NK-92 treated with Interleukin-12 subunit alpha and Interleukin-12 subunit beta, amount 100 ng/mL, for 24 hours (cell line): Measurements from ENCODE around the gene LFNG.
A peak's percentile ranks its signal among the peaks of the same experiment; 100 is the strongest.

Experiments used
- DNase-seq: peaks from one replicate; lab custom pipeline; 2025; lab: John Stamatoyannopoulos, UW

The LFNG gene

GRCh38 chr7:2517678-2518507, 1.7 kb upstream of the LFNG start:
- DNase-seq: no peak

GRCh38 chr7:2518737-2519118, 846 bp upstream of the LFNG start:
- no peak for DNase-seq

- DNase-seq: peak; percentile 32
Measured at GRCh38 chr7:2520131-2520760, 672 bp downstream of the LFNG start.

- no peak for DNase-seq
Measured at GRCh38 chr7:2520761-2521290, 1.3 kb downstream of the LFNG start.

GRCh38 chr7:2521341-2521745, 1.8 kb downstream of the LFNG start:
- DNase-seq: no peak

GRCh38 chr7:2521952-2522591, 2.5 kb downstream of the LFNG start:
- peak; percentile 68 for DNase-seq

GRCh38 chr7:2522780-2523433, 3.3 kb downstream of the LFNG start:
- no peak for DNase-seq

GRCh38 chr7:2523461-2523936, 3.9 kb downstream of the LFNG start:
- no peak for DNase-seq

GRCh38 chr7:2523941-2524807, 4.6 kb downstream of the LFNG start:
- DNase-seq: no peak

GRCh38 chr7:2524808-2525657, 5.5 kb downstream of the LFNG start:
- no peak for DNase-seq

GRCh38 chr7:2525658-2526630, 6.4 kb downstream of the LFNG start:
- no peak for DNase-seq

GRCh38 chr7:2526659-2527504, 7.3 kb downstream of the LFNG start:
- no peak for DNase-seq

GRCh38 chr7:2527505-2528467, 8.2 kb downstream of the LFNG start:
- DNase-seq: no peak

GRCh38 chr7:2528481-2529095, 9.0 kb downstream of the LFNG start:
- DNase-seq: no peak

GRCh38 chr7:2529161-2530070, 9.8 kb downstream of the LFNG start:
- peak; percentile 70 for DNase-seq
